ENCODE results near the gene FAF2. TPM values are rescaled to one million over a fixed set of nuclear protein-coding genes. Genes with fewer than 3 reads are reported as not detected.

The FAF2 gene
- total RNA-seq, 1 experiment from 2014 or later: 66.9 TPM

DNA sequence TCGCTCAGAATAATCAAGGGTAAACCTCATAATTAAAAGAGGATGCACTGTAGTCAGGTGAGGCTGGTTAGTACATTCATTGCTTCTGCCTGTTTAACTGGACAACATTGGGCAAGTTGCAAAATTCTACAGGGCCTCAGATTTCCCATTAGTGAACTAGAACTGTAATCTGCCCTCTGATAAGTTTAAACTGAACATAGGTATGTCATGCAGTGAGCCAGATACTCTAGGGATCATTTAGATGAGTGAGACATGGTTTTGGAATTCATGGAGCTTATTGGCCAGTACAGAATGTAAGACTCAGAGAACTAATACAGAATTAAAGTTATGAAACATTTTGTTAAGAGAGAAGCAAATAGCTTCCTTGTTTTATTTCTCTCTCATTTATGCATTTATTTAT is 53.1 kb downstream of the FAF2 start:
- DNase-seq (ENCODE audit: low read depth): no peak

- no peak for DNase-seq (ENCODE audit: low read depth)
Observed at GRCh38 chr5:176503496-176503895, 55.3 kb downstream of the FAF2 start.

DNA sequence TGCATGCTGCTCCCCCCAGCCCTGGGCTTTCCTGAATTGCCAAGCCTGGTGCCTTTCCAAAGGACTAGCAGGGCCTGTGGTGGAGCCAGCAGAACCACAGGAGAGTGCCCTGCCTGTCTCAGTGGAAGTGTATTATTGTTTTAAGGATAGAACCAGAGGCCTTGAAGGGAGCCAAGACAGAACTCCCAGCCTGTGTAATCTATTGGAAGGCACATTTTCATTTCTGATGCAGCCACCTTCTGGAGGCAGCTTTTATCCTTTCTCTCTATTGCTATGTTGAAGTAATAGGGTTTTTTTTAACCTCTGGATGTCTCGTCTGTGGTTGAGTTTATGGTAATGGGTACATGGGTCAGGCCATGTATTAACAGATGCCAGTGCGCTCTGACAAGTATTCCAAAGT is 59.7 kb downstream of the FAF2 start:
- no peak for DNase-seq (ENCODE audit: low read depth)

DNA sequence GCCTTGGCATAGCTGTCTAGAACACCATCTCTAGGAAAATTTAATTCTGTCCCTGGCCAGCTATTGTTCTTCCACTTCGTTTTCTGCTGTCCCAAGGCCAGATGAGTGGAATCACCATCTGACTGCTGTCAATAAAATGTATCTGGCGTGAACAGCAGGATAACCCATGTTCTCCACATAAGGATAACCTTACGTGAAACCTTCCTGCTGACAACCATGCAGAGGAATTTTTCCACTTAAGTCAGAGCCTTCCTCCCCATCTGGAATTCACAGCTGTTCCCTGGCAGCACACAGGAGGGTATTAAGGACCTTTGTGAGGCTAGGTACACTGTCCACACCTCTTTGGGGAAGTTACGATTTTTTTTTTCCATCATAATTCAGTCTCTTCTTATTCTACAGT is 60.4 kb downstream of the FAF2 start:
- no peak for DNase-seq (ENCODE audit: low read depth)

DNA sequence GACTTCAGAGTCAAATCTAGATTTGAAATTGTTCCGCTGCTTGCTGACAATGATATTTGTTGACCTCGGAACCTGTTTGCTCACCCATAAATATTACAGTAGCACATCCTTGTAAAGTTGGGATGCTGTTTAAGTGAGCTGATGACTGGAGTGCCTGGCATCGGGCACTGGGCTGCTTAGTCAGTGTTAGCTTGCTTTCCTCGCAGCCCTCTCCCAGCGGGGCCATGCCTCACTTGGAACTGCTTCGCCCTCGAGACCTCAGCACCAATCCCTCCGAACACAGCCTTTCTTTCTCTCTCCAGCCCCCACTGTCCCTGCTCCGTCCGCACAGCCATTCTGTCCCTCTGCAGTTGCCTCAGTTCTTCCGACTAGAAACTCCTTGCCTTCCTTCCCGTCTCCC is 65.6 kb downstream of the FAF2 start:
- DNase-seq (ENCODE audit: low read depth): no peak

GRCh38 chr5:176514244-176514950 is 66.2 kb downstream of the FAF2 start:
- no peak for DNase-seq (ENCODE audit: low read depth)

- no peak for DNase-seq (ENCODE audit: low read depth)
Observed at GRCh38 chr5:176515396-176515795, 67.2 kb downstream of the FAF2 start.

DNA sequence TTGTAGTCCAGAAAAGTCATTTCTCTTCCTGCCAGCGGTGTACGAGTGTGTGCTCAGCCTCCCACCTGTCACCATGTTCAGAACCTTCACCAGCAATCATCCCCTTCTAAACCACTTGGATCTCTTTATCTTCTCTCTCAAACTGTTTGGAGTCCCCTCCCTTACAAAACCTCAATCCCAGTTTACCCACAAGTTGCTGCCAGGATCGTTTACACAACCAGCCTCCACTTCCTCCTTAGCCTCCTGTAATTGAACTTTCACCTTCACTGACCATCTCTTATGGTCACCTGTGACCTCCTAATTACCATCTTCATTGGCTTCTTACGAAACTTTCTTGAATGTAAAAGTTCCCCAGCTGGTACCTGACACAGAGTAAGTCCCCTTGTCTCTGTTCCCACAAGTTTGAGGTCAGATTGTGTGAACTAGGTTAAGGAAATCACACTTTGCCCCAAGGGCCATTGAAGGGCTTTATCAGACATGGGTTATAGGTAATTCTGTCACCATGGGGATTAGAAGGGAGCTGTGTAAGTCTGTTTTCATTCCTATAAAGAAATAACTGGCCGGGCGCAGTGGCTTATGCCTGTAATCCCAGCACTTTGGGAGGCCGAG is 69.0 kb downstream of the FAF2 start:
- no peak for DNase-seq (ENCODE audit: low read depth)

DNA sequence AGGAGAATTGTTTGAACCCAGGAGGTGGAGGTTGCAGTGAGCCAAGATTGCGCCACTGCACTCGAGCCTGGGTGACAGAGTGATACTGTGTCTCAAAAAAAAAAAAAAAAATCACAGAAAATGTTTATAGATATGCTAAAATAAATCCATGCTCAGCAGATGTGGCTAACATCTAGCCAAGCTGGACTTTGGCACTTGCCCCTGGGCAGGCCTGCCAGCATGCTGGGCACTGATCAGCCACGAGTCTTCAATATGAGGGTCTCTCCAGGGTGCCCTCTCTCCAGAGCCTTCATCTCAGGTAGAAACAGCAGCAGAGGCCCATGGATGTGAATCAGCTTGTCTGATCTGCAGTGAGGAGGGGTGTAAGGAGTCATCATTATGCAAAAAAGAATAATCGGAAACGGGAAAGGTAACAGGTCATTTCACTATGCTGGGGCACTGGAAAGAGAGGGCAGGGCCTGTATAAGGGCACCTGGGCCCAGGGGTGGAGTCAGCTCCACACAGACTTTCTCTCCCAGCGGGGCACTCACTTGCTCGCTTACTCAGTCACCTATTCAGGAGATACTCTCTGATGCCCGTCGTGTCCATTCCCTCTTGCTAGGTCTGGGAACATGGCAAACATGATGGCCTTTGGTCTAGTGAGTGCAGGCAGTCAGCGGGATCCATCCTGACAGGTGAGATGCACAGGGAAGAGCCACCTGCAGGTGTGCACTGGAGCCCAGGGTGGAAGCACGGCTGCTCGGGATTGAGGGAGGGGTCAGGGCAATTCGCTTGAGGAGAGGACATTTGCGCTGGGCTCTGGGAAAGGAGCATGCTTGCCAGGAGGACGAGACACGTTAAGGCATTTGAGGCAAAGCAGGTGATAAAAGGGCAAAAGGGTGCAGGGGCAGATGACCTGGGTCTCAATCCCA is 71.9 kb downstream of the FAF2 start:
- DNase-seq (ENCODE audit: low read depth): no peak

DNA sequence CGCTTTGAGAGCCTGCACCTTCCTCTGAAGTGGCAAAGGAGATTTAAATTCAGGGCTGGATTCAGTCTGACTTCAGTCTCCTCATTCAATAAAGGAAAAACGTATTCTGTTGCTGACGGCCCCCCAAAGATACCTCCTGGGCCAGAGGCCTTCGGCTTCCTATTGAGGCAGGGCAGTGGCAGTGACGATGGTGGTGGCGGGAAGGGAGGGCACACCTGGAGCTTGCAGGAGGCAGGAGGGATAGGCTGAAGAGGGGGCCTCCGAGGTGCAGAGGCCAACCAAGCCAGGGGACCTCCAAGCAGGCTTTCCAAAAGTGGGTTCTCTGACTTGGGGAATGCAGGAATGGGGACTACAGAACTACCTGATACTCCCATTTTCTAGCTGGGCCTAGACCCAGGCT is 73.1 kb downstream of the FAF2 start:
- DNase-seq (ENCODE audit: low read depth): no peak

DNA sequence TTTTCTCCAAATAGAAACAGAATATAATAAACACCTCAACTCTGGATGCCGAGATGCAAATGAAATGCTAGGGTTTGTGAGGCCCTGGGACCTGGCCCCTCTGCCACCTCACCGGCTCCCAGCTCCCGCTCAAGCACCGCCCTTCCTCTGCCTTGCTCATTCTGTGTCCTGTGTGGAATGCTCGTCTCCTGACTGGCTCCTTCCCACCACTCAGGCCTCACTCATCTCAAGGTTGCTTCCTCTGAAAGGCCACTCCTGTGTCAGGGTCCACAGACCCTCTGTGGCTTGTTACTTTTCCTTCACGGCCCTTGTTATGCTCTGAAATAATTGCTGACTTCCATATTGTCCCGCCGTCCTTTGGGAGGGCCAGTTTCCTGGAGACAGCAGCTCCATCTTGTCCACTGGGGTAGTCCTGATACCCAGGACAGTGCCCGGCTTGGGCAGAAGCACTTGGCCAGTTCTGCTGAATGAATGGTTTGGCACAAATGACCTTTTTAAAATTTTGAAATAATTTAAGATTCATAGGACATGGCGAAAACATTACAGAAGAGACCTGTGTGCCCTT is 73.6 kb downstream of the FAF2 start:
- no peak for DNase-seq (ENCODE audit: low read depth)

DNA sequence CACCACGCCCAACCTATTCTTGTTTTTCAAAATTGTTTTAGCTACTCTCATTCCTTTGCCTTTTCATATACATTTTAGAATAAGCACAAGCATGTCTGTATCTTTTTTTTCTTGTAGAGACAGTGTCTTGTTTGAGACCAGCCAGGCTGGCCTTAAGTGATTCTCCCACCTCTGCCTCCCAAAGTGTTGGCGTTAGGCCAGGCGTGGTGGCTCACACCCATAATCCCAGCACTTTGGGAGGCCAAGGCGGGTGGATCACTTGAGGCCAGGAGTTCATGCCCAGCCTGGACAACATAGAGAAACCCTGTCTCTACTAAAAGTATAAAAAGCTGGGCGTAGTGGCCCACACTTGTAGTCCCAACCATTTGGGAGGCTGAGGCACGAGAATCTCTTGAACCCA is 76.0 kb downstream of the FAF2 start:
- DNase-seq (ENCODE audit: low read depth): no peak

- DNase-seq (ENCODE audit: low read depth): no peak
Observed at GRCh38 chr5:176524987-176525386, 76.8 kb downstream of the FAF2 start.

DNA sequence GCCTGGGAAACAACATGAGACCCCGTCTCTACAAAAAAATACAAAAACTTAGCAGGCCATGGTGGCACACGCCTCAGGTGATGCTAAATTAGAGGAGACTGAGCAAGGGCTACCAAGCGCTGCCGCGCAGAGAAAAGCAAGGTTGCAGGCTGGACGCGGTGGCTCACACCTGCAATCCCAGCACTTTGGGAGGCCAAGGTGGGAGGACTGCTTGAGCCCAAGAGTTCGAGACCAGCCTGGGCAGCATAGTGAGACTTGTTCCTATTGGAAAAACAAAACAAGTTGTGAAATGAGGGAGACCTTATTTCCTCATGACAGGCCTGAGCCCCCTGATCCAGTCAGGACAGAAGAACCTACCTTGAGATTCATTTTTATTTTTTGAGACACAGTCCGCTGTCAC is 77.5 kb downstream of the FAF2 start:
- DNase-seq (ENCODE audit: low read depth): no peak

GRCh38 chr5:176526462-176526861 is 78.3 kb downstream of the FAF2 start:
- no peak for DNase-seq (ENCODE audit: low read depth)

DNA sequence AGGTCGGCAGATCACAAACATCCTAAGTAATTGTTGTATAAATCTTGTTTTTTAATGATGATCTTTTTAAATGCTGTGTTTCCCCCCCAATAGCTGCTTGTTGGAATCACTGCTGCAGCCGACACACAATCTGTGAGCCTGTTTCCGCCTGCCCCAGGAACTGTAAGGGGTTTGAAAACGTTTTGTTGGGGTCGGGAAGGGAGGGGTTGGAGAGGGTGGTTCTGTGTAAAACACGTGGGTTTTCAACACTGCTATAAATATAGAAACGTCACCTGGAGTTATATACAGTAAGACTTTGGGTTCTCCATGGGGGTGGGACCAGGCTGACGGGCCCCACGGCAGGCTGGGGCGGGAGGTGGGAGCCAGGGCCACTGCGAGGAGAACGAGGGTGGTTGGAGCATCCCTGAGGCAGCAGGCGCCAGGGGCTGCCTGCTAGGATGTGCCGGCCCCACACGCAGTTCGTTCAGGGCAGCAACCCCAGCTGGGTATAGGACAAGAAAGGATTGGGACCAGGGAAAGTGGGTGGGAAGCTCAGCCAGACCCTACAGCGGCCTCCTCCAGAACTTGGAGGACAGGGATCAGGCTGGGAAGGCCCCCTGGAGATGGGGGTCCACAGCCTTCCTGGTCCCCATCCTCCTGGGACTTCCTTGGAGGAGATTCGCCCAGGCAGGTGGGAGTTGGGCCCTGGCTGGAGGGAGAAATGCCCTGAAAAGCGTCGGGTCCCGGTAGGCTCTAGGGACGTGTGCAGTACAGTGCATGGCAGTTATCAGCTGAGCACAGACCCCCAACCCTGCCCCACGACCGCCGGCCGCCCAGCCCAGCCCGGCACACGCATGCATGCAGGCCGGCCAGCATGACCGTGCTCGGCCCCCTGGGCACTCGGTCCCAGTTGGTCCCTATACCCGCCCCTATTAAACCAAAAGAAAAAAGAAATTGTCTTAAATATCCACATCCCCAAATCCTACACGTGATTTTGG is 79.3 kb downstream of the FAF2 start:
- no peak for DNase-seq (ENCODE audit: low read depth)

DNA sequence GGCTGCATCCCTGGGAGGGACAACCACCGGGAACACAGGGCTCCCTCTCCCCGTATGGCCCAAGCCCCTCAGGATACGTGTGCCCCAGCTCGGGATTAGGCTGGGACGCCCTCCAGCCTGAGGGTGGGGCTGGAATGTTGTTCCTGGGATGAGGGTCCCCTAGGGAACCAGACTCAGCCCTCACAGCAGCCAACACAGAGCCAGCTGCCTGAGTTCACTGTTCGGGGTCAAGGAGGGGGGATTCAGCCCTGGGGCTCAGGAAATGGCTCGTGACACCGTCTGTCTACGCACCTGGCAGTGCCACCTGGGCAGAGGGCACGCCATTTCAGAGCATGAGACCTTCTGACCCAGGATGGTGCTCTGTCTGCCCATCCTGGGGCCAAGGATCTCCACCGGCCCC is 80.1 kb downstream of the FAF2 start:
- DNase-seq (ENCODE audit: low read depth): no peak

DNA sequence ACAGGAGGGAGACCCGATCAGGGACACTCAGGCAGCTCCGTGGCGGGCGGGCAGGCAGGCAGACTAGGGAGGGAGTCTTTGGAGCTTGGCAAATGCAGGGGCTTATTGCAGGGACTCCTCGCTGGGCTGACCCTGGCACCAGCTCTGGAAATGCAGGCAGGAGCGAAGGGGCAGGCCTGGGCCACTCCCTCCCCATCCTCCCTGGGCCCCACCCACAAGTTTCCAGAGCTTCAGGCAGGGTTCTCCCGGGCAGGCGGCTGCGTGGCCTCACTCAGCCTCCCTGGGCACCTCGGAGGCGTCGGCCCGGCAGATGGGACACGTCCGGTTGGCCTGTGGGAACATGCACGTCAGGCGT is 80.6 kb downstream of the FAF2 start:
- DNase-seq (ENCODE audit: low read depth): no peak

DNA sequence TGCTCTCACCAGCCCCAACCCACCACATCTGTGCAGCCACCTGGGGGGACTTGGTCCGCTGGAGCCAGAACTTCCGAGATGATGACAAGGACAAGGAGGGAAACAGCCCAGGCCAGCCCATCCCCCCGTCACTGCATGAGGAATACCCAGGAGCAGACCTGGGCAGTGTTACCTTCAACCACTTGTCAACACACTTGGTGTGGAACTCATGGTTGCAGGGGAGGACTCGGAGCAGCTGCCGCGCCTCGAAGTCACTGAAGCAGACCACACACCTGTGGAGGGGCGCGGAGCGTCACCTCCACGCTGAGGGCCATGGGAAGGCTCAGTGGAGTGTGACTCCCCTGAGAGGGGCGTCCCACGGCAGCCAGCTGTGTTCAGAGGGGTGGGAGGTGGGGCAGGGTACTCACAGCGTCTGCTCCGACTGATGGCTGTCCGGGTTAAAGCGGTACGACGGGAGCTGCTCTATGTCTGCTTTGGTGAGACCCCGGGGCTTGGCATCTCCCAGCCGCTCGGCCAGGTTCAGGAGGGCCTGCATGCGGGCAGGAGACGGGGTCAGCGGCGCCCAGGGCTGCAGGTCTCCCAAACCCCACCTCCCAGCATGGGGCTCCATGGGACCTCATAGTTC is 81.0 kb downstream of the FAF2 start:
- DNase-seq (ENCODE audit: low read depth): no peak

GRCh38 chr5:176529741-176530141 is 81.6 kb downstream of the FAF2 start:
- no peak for DNase-seq (ENCODE audit: low read depth)

Measured in HT1080 (cell line).